GM23338 (cell line): ENCODE measurements around the gene PDE3B. TPM values are rescaled to one million over a fixed set of nuclear protein-coding genes. Genes with fewer than 3 reads are reported as not detected.

ENCODE experiments used
- ATAC-seq: fragments of 200-7000 bp; cut with Tn5 transposase; 3 replicates; pipeline ENCODE4 v1.9.1; 2020
- DNase-seq: peaks from one replicate; pipeline ENCODE4 v3.0.0-alpha.2; 2015; ENCODE audit warnings: low spot score
- H2AFZ ChIP-seq: fragments of 200-600 bp; sonication (generic); 2 replicates; pipeline ENCODE4 v1.8.0; 2016; ENCODE audit warnings: antibody characterized with exemption, mild to moderate bottlenecking, moderate library complexity
- H3F3A ChIP-seq: fragments of 200-600 bp; sonication (generic); replicated peaks from 2 replicates; pipeline ENCODE4 v1.8.0; 2017; ENCODE audit warnings: antibody characterized with exemption, mixed run types, low read depth
- H3K27ac ChIP-seq: fragments of 200-600 bp; sonication (generic); 2 replicates; pipeline ENCODE4 v1.6.1; 2016; ENCODE audit warnings: low read depth
- H3K27me3 ChIP-seq: fragments of 200-600 bp; sonication (generic); 2 replicates; pipeline ENCODE4 v1.8.0; 2016; ENCODE audit warnings: mild to moderate bottlenecking, mixed run types, moderate library complexity; ENCODE audit not compliant: insufficient read depth
- H3K36me3 ChIP-seq: fragments of 200-600 bp; sonication (generic); 2 replicates; pipeline ENCODE4 v1.8.0; 2016; ENCODE audit warnings: mild to moderate bottlenecking; ENCODE audit not compliant: insufficient read depth
- H3K4me1 ChIP-seq: fragments of 200-600 bp; sonication (generic); 2 replicates; pipeline ENCODE4 v1.8.0; 2016; ENCODE audit warnings: mild to moderate bottlenecking, moderate library complexity; ENCODE audit not compliant: insufficient read depth
- H3K4me2 ChIP-seq: fragments of 200-600 bp; sonication (generic); 2 replicates; pipeline ENCODE4 v1.7.1; 2017; ENCODE audit warnings: mixed run types
- H3K4me3 ChIP-seq: fragments of 200-600 bp; sonication (generic); 2 replicates; pipeline ENCODE4 v1.6.1; 2016; ENCODE audit warnings: mixed run types
- H3K79me2 ChIP-seq: fragments of 200-600 bp; sonication (generic); replicated peaks from 2 replicates; pipeline ENCODE4 v1.8.0; 2017; ENCODE audit warnings: mild to moderate bottlenecking; ENCODE audit not compliant: insufficient read depth
- H3K9me2 ChIP-seq: fragments of 200-600 bp; sonication (generic); 2 replicates; pipeline ENCODE4 v1.8.0; 2017; ENCODE audit not compliant: insufficient read depth
- H4K20me1 ChIP-seq: fragments of 200-600 bp; sonication (generic); replicated peaks from 2 replicates; pipeline ENCODE4 v1.8.0; 2017; ENCODE audit warnings: mild to moderate bottlenecking; ENCODE audit not compliant: insufficient read depth
- H3K27ac Mint-ChIP-seq: 2 replicates; pipeline ENCODE4 v1.8.0; 2020; ENCODE audit warnings: inconsistent platforms, mild to moderate bottlenecking, moderate library complexity, mixed read lengths
- H3K27me3 Mint-ChIP-seq: 3 replicates; pipeline ENCODE4 v1.8.0; 2022; ENCODE audit warnings: low read depth, mild to moderate bottlenecking, moderate library complexity, mixed read lengths, inconsistent platforms; ENCODE audit not compliant: insufficient read depth, poor library complexity
- H3K36me3 Mint-ChIP-seq: 3 replicates; pipeline ENCODE4 v1.8.0; 2021; ENCODE audit warnings: low read depth, mild to moderate bottlenecking, inconsistent platforms, moderate library complexity, mixed read lengths
- H3K4me1 Mint-ChIP-seq: 3 replicates; pipeline ENCODE4 v1.8.0; 2020; ENCODE audit warnings: mild to moderate bottlenecking, inconsistent platforms, mixed read lengths
- H3K4me3 Mint-ChIP-seq: 3 replicates; pipeline ENCODE4 v1.8.0; 2021; ENCODE audit warnings: moderate library complexity, mild to moderate bottlenecking, inconsistent platforms, mixed read lengths
- H3K9me3 Mint-ChIP-seq: 3 replicates; pipeline ENCODE4 v1.8.0; 2020; ENCODE audit warnings: moderate library complexity, mild to moderate bottlenecking, inconsistent platforms, mixed read lengths
- CREB1 ChIP-seq: fragments of 250-450 bp; sonication (Bioruptor Pico); IDR thresholded peaks from 2 replicates; pipeline ENCODE4 v1.5.0; 2020; ENCODE audit warnings: low read depth, mild to moderate bottlenecking, moderate library complexity
- EZH2phosphoT487 ChIP-seq: fragments of 200-600 bp; sonication (generic); IDR thresholded peaks from one replicate; pipeline ENCODE4 v1.8.1; 2018; ENCODE audit warnings: antibody characterized with exemption; ENCODE audit not compliant: unreplicated experiment
- NANOG ChIP-seq: IDR thresholded peaks from 2 replicates; pipeline ENCODE4 v1.6.1; 2016; ENCODE audit warnings: antibody characterized with exemption, borderline replicate concordance
- STAT1 ChIP-seq: IDR thresholded peaks from one replicate; pipeline ENCODE4 v1.6.1; 2016; ENCODE audit warnings: antibody characterized with exemption; ENCODE audit not compliant: unreplicated experiment
- ZNF114 ChIP-seq: fragments of 250-450 bp; sonication (Bioruptor Pico); IDR thresholded peaks from 2 replicates; pipeline ENCODE4 v1.5.0; 2020; ENCODE audit warnings: mild to moderate bottlenecking, moderate library complexity
- polyA plus RNA-seq: library from polyadenylated mRNA; unstranded; fragments of >200 nt; fragmentation: Nextera tagmentation; extraction: Ambion mirVana; gene quantifications from 2 replicates; pipeline ENCODE4 v1.2.1, GENCODE V29; 2016
- total RNA-seq: library from RNA; depleted of rRNA; stranded (reverse); fragments of >200 nt; shearing (Covaris generic); gene quantifications from 2 replicates; pipeline ENCODE4 v1.2.3, GENCODE V29; 2014
- TF ChIP-seq, protein P1 (sequence below), 2 experiments: fragments of 200-600 bp in 1 of 2; sonication (generic) in 1 of 2; conservative IDR thresholded peaks; 2 replicates each; pipeline versions ENCODE4 v1.5.1 to v1.6.1; 2016 to 2017; ENCODE audit warnings: antibody characterized with exemption in 2 of 2, low read depth in 2 of 2, mild to moderate bottlenecking in 2 of 2, moderate library complexity in 1 of 2
- TF ChIP-seq, protein P2 (sequence below): IDR thresholded peaks from one replicate; pipeline ENCODE4 v1.6.1; 2018; ENCODE audit warnings: antibody characterized with exemption; ENCODE audit not compliant: unreplicated experiment

The PDE3B gene
- total and polyA plus RNA-seq, 2 experiments from 2014 or later, result 4.3 to 21.3 TPM

DNA sequence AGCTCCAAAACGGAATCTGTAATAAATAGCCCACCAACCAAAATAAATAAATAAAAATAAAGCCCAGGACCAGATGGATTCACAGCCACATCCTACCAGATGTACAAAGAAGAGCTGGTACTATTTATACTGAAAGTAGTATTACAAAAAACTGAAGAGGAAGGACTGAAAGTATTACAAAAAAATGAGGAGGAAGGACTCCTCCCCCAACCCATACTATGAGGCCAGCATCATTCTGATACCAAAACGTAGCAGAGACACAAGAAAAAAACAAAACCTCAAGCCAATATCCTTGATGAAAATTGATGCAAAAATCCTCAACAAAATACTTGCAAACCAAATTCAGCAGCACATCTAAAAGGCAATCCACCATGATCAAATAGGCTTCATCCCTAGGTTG, 183.0 kb downstream of the PDE3B start:
- Histone ChIP-seq H2AFZ (no peak overlapping the region), H3F3A (no peaks in the 10 kb centered on the region), H3K9me2 (no peaks in the 10 kb centered on the region; the same call in 1 of the 2 replicates), H3K4me3 (no peak overlapping the region), H3K36me3 (no peaks in the 10 kb centered on the region), H3K4me2 (no peak overlapping the region), H3K27ac (no peak overlapping the region), H3K79me2 (no peaks in the 10 kb centered on the region), H3K4me1 (no peaks in the 10 kb centered on the region), H4K20me1 (no peaks in the 10 kb centered on the region), H3K27me3 (no peaks in the 10 kb centered on the region)
- Mint-ChIP-seq H3K9me3 (peaks cover 37% of the 10 kb centered on the region), H3K27me3 (peaks cover 2% of the 10 kb centered on the region), H3K27ac (no peak overlapping the region), H3K4me1 (no peaks in the 10 kb centered on the region), H3K4me3 (no peak overlapping the region), H3K36me3 (peaks cover 32% of the 10 kb centered on the region)
- ATAC-seq, result no peak
- DNase-seq, result no peak
- no peak for TF ChIP-seq EZH2phosphoT487
- no peak for TF ChIP-seq ZNF114 (CRISPR knock-in tag)

DNA sequence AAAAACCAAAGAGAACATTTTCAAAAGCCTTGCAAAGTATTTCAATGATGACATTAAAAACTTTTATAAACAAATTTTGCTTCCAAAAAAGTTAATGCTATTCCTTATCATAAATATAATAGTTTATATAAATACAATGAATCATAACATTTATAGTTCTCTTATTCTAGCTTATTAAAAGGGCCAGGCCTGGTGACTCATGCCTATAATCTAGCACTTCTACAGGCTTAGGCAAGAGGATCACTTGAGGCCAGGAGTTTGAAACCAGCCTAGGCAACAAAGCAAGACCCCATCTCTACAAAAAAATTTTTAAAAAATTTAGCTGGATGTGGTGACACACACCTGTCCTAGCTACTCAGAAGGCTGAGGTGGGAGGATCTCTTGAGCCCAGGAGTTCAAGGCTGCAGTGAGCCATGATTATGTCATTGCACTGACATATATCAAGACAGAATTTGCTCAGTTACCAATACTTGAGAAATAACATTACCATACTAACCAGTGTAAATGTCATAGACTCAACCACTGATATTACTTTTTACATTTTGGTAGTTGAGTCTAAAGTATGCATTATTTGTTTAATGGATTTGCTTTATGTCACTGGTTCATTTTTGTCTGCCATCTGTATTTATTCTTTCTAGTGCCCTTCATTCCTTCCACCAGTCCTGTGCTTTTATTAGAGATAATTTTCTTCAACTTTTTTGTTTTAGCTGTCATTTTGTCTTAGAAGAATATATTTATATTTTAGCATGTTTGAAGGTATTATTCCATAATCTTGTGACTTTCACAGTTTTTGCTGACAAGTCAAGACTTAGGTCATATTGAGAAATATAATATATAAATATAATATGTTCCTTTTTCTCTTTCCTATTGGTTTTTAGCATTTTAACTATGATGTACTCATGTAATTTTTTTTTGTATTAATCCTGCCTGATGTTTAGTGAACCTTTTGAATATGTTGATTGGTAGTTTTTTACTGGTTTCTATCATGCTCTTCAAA, 192.2 kb downstream of the PDE3B start:
- no peak overlapping the region for H3K27ac Mint-ChIP-seq
- no peaks in the 10 kb centered on the region for H3K9me3 Mint-ChIP-seq

More for the DNA sequence above, 192.2 kb downstream of the PDE3B start:
- no peaks in the 10 kb centered on the region for H3K36me3 Mint-ChIP-seq
- Histone ChIP-seq H3K4me1 (no peaks in the 10 kb centered on the region), H2AFZ (no peak overlapping the region), H3K9me2 (no peaks in the 10 kb centered on the region), H3K4me2 (no peak overlapping the region), H3K27me3 (no peaks in the 10 kb centered on the region), H4K20me1 (no peaks in the 10 kb centered on the region), H3F3A (no peaks in the 10 kb centered on the region), H3K4me3 (no peak overlapping the region), H3K27ac (no peak overlapping the region), H3K79me2 (no peaks in the 10 kb centered on the region), H3K36me3 (no peaks in the 10 kb centered on the region)
- TF ChIP-seq, protein P1, sequence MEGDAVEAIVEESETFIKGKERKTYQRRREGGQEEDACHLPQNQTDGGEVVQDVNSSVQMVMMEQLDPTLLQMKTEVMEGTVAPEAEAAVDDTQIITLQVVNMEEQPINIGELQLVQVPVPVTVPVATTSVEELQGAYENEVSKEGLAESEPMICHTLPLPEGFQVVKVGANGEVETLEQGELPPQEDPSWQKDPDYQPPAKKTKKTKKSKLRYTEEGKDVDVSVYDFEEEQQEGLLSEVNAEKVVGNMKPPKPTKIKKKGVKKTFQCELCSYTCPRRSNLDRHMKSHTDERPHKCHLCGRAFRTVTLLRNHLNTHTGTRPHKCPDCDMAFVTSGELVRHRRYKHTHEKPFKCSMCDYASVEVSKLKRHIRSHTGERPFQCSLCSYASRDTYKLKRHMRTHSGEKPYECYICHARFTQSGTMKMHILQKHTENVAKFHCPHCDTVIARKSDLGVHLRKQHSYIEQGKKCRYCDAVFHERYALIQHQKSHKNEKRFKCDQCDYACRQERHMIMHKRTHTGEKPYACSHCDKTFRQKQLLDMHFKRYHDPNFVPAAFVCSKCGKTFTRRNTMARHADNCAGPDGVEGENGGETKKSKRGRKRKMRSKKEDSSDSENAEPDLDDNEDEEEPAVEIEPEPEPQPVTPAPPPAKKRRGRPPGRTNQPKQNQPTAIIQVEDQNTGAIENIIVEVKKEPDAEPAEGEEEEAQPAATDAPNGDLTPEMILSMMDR (conservative IDR thresholded peaks at IDR 0.05; ENCODE audit: low read depth in 2 of 2), result no peak
- no peak for TF ChIP-seq STAT1
- no peak for TF ChIP-seq EZH2phosphoT487
- no peak for TF ChIP-seq CREB1 (CRISPR knock-in tag)
- TF ChIP-seq, protein P2, sequence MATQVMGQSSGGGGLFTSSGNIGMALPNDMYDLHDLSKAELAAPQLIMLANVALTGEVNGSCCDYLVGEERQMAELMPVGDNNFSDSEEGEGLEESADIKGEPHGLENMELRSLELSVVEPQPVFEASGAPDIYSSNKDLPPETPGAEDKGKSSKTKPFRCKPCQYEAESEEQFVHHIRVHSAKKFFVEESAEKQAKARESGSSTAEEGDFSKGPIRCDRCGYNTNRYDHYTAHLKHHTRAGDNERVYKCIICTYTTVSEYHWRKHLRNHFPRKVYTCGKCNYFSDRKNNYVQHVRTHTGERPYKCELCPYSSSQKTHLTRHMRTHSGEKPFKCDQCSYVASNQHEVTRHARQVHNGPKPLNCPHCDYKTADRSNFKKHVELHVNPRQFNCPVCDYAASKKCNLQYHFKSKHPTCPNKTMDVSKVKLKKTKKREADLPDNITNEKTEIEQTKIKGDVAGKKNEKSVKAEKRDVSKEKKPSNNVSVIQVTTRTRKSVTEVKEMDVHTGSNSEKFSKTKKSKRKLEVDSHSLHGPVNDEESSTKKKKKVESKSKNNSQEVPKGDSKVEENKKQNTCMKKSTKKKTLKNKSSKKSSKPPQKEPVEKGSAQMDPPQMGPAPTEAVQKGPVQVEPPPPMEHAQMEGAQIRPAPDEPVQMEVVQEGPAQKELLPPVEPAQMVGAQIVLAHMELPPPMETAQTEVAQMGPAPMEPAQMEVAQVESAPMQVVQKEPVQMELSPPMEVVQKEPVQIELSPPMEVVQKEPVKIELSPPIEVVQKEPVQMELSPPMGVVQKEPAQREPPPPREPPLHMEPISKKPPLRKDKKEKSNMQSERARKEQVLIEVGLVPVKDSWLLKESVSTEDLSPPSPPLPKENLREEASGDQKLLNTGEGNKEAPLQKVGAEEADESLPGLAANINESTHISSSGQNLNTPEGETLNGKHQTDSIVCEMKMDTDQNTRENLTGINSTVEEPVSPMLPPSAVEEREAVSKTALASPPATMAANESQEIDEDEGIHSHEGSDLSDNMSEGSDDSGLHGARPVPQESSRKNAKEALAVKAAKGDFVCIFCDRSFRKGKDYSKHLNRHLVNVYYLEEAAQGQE, result no peak
- no peak for TF ChIP-seq NANOG
- no peak overlapping the region for H3K4me3 Mint-ChIP-seq
- ATAC-seq, result no peak
- no peak for DNase-seq
- H3K27me3 Mint-ChIP-seq, result no peaks in the 10 kb centered on the region
- no peaks in the 10 kb centered on the region for H3K4me1 Mint-ChIP-seq
